ENCODE data around the gene CLHC1.
"Not testable (repeated sequence)": the region's sequence is repeated elsewhere in the genome, so short reads cannot be mapped to it uniquely, and the experiment has no call there.

DNA sequence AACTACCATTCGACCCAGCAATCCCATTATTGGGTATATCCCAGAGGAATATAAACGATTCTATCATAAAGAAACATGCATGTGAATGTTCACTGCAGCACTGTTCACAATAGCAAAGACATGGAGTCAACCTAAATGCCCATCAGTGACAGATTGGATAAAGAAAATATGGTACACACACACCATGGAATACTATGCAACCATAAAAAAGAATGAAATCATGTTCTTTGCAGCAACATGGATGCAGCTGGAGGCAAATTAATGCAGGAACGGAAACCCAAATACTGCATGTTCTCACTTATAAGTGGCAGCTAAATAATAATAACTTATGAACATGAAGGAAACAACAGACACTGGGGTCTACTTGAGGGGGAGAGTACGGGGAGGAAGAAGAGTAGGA, 105.5 kb downstream of the CLHC1 start:
- TF ChIP-seq, protein P1, sequence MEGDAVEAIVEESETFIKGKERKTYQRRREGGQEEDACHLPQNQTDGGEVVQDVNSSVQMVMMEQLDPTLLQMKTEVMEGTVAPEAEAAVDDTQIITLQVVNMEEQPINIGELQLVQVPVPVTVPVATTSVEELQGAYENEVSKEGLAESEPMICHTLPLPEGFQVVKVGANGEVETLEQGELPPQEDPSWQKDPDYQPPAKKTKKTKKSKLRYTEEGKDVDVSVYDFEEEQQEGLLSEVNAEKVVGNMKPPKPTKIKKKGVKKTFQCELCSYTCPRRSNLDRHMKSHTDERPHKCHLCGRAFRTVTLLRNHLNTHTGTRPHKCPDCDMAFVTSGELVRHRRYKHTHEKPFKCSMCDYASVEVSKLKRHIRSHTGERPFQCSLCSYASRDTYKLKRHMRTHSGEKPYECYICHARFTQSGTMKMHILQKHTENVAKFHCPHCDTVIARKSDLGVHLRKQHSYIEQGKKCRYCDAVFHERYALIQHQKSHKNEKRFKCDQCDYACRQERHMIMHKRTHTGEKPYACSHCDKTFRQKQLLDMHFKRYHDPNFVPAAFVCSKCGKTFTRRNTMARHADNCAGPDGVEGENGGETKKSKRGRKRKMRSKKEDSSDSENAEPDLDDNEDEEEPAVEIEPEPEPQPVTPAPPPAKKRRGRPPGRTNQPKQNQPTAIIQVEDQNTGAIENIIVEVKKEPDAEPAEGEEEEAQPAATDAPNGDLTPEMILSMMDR (conservative IDR thresholded peaks at IDR 0.05 in 1 of 2, IDR thresholded peaks at IDR 0.05 in 1 of 2; ENCODE audit: extremely low read depth in 1 of 2, insufficient read depth in 1 of 2, low read depth in 1 of 2, low read length in 2 of 2): not testable (repeated sequence)
- TF ChIP-seq EZH2 (IDR thresholded peaks at IDR 0.05; ENCODE audit: borderline replicate concordance, low read length): not testable (repeated sequence)
